ENCODE data around the gene CSH2. TPM values are rescaled to one million over a fixed set of nuclear protein-coding genes. Genes with fewer than 3 reads are reported as not detected.

CSH2 gene
- total and polyA plus RNA-seq, 2 of the 8 experiments (the other 6 are each of a cell fraction or from before 2014, with no cell fraction given), result 0.43 TPM; not detected in 1

GRCh38 chr17:63855185-63855584, 18.3 kb downstream of the CSH2 start (continued):
- TF ChIP-seq ATF2 (IDR thresholded peaks at IDR 0.05; ENCODE audit: low read length) (no peak), SRF (IDR thresholded peaks at IDR 0.05; ENCODE audit: low read depth, low read length) (no peak), KDM5A (IDR thresholded peaks at IDR 0.05; ENCODE audit: low read length) (no peak)

Data from H1 (cell line).